HG03520 (cell line): Measurements from ENCODE around the gene SYT2.
"Not testable (repeated sequence)": the region's sequence is repeated elsewhere in the genome, so short reads cannot be mapped to it uniquely, and the experiment has no call there.

Experiments
- ATAC-seq: cut with Tn5 transposase; IDR thresholded peaks from one replicate; pipeline ENCODE4 v1.9.1; 2021; ENCODE audit warnings: mild to moderate bottlenecking, moderate library complexity; ENCODE audit not compliant: unreplicated experiment

Gene SYT2

GRCh38 chr1:202644219-202645096 lies 65.8 kb downstream of the SYT2 start:
- ATAC-seq: no peak

GRCh38 chr1:202643397-202644218 lies 66.6 kb downstream of the SYT2 start:
- ATAC-seq: no peak

GRCh38 chr1:202642619-202643291 lies 67.5 kb downstream of the SYT2 start:
- ATAC-seq: no peak

GRCh38 chr1:202642212-202642611 lies 68.0 kb downstream of the SYT2 start:
- no peak for ATAC-seq

- no peak for ATAC-seq
Observed at GRCh38 chr1:202639500-202639899, 70.8 kb downstream of the SYT2 start.

- not testable (repeated sequence) for ATAC-seq
Observed at GRCh38 chr1:202638701-202639305, 71.5 kb downstream of the SYT2 start.

- ATAC-seq: no peak
Observed at GRCh38 chr1:202638019-202638700, 72.1 kb downstream of the SYT2 start.

- not testable (repeated sequence) for ATAC-seq
Observed at GRCh38 chr1:202637321-202638018, 72.8 kb downstream of the SYT2 start.

GRCh38 chr1:202636171-202636570 lies 74.1 kb downstream of the SYT2 start:
- ATAC-seq: not testable (repeated sequence)

- no peak for ATAC-seq
Observed at GRCh38 chr1:202632241-202632640, 78.0 kb downstream of the SYT2 start.

- no peak for ATAC-seq
Observed at GRCh38 chr1:202631076-202631923, 79.0 kb downstream of the SYT2 start.

GRCh38 chr1:202630541-202630940 lies 79.7 kb downstream of the SYT2 start:
- ATAC-seq: no peak

GRCh38 chr1:202630096-202630495 lies 80.2 kb downstream of the SYT2 start:
- ATAC-seq: not testable (repeated sequence)

- ATAC-seq: peak; percentile 55
Observed at GRCh38 chr1:202629257-202629811, 80.9 kb downstream of the SYT2 start.

GRCh38 chr1:202628646-202629215 lies 81.5 kb downstream of the SYT2 start:
- no peak for ATAC-seq

- no peak for ATAC-seq
Observed at GRCh38 chr1:202627841-202628565, 82.3 kb downstream of the SYT2 start.

- not testable (repeated sequence) for ATAC-seq
Observed at GRCh38 chr1:202627036-202627435, 83.2 kb downstream of the SYT2 start.
